Neural progenitor cell (in vitro differentiated cells): ENCODE data around the gene NAT14.

Source experiments
- CTCF ChIP-seq: fragments of 200-600 bp; sonication (generic); IDR thresholded peaks from 2 replicates; pipeline ENCODE4 v1.5.1; 2017; ENCODE audit warnings: antibody characterized with exemption, mild to moderate bottlenecking
- EZH2phosphoT487 ChIP-seq: fragments of 200-600 bp; sonication (generic); IDR thresholded peaks from 2 replicates; pipeline ENCODE4 v1.6.1; 2017; ENCODE audit warnings: antibody characterized with exemption

GRCh38 chr19:55477905-55478304 lies 7.1 kb upstream of the NAT14 start:
- TF ChIP-seq CTCF, result no peak
- no peak for TF ChIP-seq EZH2phosphoT487
